SK-N-SH treated with all-trans-retinoic acid at 6 μM for 48 hours (cell line): ENCODE data around the gene VPS13C.
A peak's percentile ranks its signal among the peaks of the same experiment; 100 is the strongest.

Source experiments
- ATAC-seq: fragments of 200-7000 bp; cut with Tn5 transposase; 3 replicates; pipeline ENCODE4 v1.9.1; 2020; ENCODE audit warnings: mild to moderate bottlenecking, moderate library complexity
- ARNTL ChIP-seq: fragments of 450-650 bp; formaldehyde crosslinking; IDR thresholded peaks from 2 replicates; pipeline ENCODE4 v1.5.0; 2020; ENCODE audit warnings: low read depth, mild to moderate bottlenecking, moderate library complexity, borderline replicate concordance
- BACH2 ChIP-seq: fragments of 250-450 bp; sonication (Bioruptor Pico); IDR thresholded peaks from 2 replicates; pipeline ENCODE4 v1.9.0; 2021; ENCODE audit warnings: mild to moderate bottlenecking, borderline replicate concordance
- CSDC2 ChIP-seq: fragments of 250-450 bp; sonication (Bioruptor Pico); IDR thresholded peaks from 2 replicates; pipeline ENCODE4 v1.5.0; 2020; ENCODE audit warnings: mild to moderate bottlenecking, moderate library complexity
- CSRNP3 ChIP-seq: fragments of 250-450 bp; sonication (Bioruptor Pico); IDR thresholded peaks from 2 replicates; pipeline ENCODE4 v1.5.1; 2021; ENCODE audit warnings: mild to moderate bottlenecking, moderate library complexity
- GLIS3 ChIP-seq: fragments of 250-450 bp; sonication (Bioruptor Pico); IDR thresholded peaks from 2 replicates; pipeline ENCODE4 v1.5.0; 2020; ENCODE audit warnings: mild to moderate bottlenecking, moderate library complexity
- ISL1 ChIP-seq: fragments of 250-450 bp; sonication (Bioruptor Pico); IDR thresholded peaks from 2 replicates; pipeline ENCODE4 v2.1.2; 2022; ENCODE audit warnings: mild to moderate bottlenecking, moderate library complexity
- OSR1 ChIP-seq: fragments of 250-450 bp; sonication (Bioruptor Pico); IDR thresholded peaks from 2 replicates; pipeline ENCODE4 v1.8.0; 2022; ENCODE audit warnings: moderate library complexity, mild to moderate bottlenecking, inconsistent platforms
- POU6F1 ChIP-seq: fragments of 250-450 bp; sonication (Bioruptor Pico); IDR thresholded peaks from 2 replicates; pipeline ENCODE4 v1.8.0; 2021; ENCODE audit warnings: low read depth, mild to moderate bottlenecking, moderate library complexity, borderline replicate concordance
- PPARA ChIP-seq: fragments of 250-450 bp; sonication (Bioruptor Pico); IDR thresholded peaks from 2 replicates; pipeline ENCODE4 v1.5.0; 2020; ENCODE audit warnings: mild to moderate bottlenecking, borderline replicate concordance
- RARB ChIP-seq: fragments of 250-450 bp; sonication (Bioruptor Pico); IDR thresholded peaks from 2 replicates; pipeline ENCODE4 v1.8.0; 2021; ENCODE audit warnings: mild to moderate bottlenecking, moderate library complexity
- SNAI2 ChIP-seq: fragments of 250-450 bp; sonication (Bioruptor Pico); IDR thresholded peaks from 2 replicates; pipeline ENCODE4 v1.5.0; 2020; ENCODE audit warnings: mild to moderate bottlenecking, moderate library complexity
- TCF4 ChIP-seq: fragments of 250-450 bp; sonication (Bioruptor Pico); IDR thresholded peaks from 2 replicates; pipeline ENCODE4 v1.8.0; 2021; ENCODE audit warnings: mild to moderate bottlenecking, moderate library complexity, borderline replicate concordance
- ZC3H10 ChIP-seq: fragments of 250-450 bp; sonication (Bioruptor Pico); IDR thresholded peaks from 2 replicates; pipeline ENCODE4 v1.5.1; 2021; ENCODE audit warnings: mild to moderate bottlenecking, moderate library complexity
- ZFP3 ChIP-seq: fragments of 250-450 bp; sonication (Bioruptor Pico); IDR thresholded peaks from 2 replicates; pipeline ENCODE4 v1.5.0; 2020; ENCODE audit warnings: mild to moderate bottlenecking, moderate library complexity
- ZFP30 ChIP-seq: fragments of 450-650 bp; formaldehyde crosslinking; IDR thresholded peaks from 2 replicates; pipeline ENCODE4 v1.5.0; 2022; ENCODE audit warnings: mild to moderate bottlenecking, moderate library complexity
- ZNF565 ChIP-seq: fragments of 450-650 bp; formaldehyde crosslinking; conservative IDR thresholded peaks from 2 replicates; pipeline ENCODE4 v1.5.0; 2020; ENCODE audit warnings: low read depth, mild to moderate bottlenecking, moderate library complexity
- ZNF70 ChIP-seq: fragments of 450-650 bp; formaldehyde crosslinking; IDR thresholded peaks from 2 replicates; pipeline ENCODE4 v1.5.0; 2020; ENCODE audit warnings: mild to moderate bottlenecking, moderate library complexity
- ZNF8 ChIP-seq: fragments of 450-650 bp; formaldehyde crosslinking; IDR thresholded peaks from 2 replicates; pipeline ENCODE4 v1.5.0; 2020; ENCODE audit warnings: mild to moderate bottlenecking, moderate library complexity
- TF ChIP-seq, protein P1 (sequence below): fragments of 250-450 bp; sonication (Bioruptor Pico); IDR thresholded peaks from 2 replicates; pipeline ENCODE4 v1.5.1; 2020; ENCODE audit warnings: low read depth, mild to moderate bottlenecking, moderate library complexity
- TF ChIP-seq, protein P2 (sequence below): fragments of 250-450 bp; sonication (Bioruptor Pico); IDR thresholded peaks from 2 replicates; pipeline ENCODE4 v1.8.0; 2020; ENCODE audit warnings: mild to moderate bottlenecking, moderate library complexity, borderline replicate concordance
- TF ChIP-seq, protein P3 (sequence below): fragments of 250-450 bp; sonication (Bioruptor Pico); IDR thresholded peaks from 2 replicates; pipeline ENCODE4 v1.5.0; 2020; ENCODE audit warnings: mild to moderate bottlenecking, moderate library complexity

The VPS13C gene

GRCh38 chr15:62060113-62060895, at the start of gene VPS13C:
VPS13C (minus strand) TSS chr15:62060447; CDS start chr15:62060374, 73 bp downstream.
- peak; percentile 94 for ATAC-seq
- 0 out of 2 replicates have a peak, but pooled peaks have one; percentile 2 for TF ChIP-seq SNAI2
- no peak for TF ChIP-seq CSRNP3 (CRISPR knock-in tag)
- 0 out of 2 replicates have a peak, but pooled peaks have one; percentile 23 for TF ChIP-seq ZFP3 (CRISPR knock-in tag)
- TF ChIP-seq, all 23 proteins: peak for 2

DNA sequence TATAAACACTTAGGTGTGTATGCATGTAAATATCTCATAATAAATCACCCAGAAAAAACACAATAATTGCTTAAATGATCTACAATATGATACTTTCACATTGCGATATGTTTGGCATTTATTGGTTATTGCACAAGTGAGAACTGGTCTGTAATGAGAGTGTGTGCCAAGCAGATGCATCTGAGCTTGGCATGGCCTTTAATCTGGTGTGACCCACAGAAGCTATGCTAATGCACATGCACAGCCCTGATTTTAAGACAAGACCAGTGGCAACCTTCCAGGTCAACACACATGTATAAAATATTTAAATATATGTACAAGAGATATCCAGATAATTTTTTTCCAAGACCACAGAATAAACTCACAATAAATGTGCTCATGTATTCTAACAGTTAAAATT, 49.2 kb upstream of the VPS13C start:
- ATAC-seq, result no peak
- no peak for TF ChIP-seq ZNF8 (CRISPR knock-in tag)
- no peak for TF ChIP-seq ISL1 (CRISPR knock-in tag)
- TF ChIP-seq PPARA (CRISPR knock-in tag), result no peak
- TF ChIP-seq, protein P1, sequence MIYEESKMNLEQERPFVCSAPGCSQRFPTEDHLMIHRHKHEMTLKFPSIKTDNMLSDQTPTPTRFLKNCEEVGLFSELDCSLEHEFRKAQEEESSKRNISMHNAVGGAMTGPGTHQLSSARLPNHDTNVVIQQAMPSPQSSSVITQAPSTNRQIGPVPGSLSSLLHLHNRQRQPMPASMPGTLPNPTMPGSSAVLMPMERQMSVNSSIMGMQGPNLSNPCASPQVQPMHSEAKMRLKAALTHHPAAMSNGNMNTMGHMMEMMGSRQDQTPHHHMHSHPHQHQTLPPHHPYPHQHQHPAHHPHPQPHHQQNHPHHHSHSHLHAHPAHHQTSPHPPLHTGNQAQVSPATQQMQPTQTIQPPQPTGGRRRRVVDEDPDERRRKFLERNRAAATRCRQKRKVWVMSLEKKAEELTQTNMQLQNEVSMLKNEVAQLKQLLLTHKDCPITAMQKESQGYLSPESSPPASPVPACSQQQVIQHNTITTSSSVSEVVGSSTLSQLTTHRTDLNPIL (CRISPR knock-in tag), result no peak
- TF ChIP-seq ZFP30 (CRISPR knock-in tag), result no peak
- no peak for TF ChIP-seq RARB (CRISPR knock-in tag)
- TF ChIP-seq GLIS3 (CRISPR knock-in tag), result no peak
- no peak for TF ChIP-seq CSRNP3 (CRISPR knock-in tag)
- TF ChIP-seq, protein P2, sequence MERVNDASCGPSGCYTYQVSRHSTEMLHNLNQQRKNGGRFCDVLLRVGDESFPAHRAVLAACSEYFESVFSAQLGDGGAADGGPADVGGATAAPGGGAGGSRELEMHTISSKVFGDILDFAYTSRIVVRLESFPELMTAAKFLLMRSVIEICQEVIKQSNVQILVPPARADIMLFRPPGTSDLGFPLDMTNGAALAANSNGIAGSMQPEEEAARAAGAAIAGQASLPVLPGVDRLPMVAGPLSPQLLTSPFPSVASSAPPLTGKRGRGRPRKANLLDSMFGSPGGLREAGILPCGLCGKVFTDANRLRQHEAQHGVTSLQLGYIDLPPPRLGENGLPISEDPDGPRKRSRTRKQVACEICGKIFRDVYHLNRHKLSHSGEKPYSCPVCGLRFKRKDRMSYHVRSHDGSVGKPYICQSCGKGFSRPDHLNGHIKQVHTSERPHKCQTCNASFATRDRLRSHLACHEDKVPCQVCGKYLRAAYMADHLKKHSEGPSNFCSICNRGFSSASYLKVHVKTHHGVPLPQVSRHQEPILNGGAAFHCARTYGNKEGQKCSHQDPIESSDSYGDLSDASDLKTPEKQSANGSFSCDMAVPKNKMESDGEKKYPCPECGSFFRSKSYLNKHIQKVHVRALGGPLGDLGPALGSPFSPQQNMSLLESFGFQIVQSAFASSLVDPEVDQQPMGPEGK, result no peak
- no peak for TF ChIP-seq ZNF565 (CRISPR knock-in tag)
- TF ChIP-seq ARNTL, result no peak
- TF ChIP-seq SNAI2, result no peak
- TF ChIP-seq TCF4 (CRISPR knock-in tag), result no peak
- TF ChIP-seq POU6F1 (CRISPR knock-in tag), result no peak
- no peak for TF ChIP-seq OSR1 (CRISPR knock-in tag)
- no peak for TF ChIP-seq CSDC2 (CRISPR knock-in tag)
- no peak for TF ChIP-seq ZNF70 (CRISPR knock-in tag)
- TF ChIP-seq BACH2, result no peak
- TF ChIP-seq, protein P3, sequence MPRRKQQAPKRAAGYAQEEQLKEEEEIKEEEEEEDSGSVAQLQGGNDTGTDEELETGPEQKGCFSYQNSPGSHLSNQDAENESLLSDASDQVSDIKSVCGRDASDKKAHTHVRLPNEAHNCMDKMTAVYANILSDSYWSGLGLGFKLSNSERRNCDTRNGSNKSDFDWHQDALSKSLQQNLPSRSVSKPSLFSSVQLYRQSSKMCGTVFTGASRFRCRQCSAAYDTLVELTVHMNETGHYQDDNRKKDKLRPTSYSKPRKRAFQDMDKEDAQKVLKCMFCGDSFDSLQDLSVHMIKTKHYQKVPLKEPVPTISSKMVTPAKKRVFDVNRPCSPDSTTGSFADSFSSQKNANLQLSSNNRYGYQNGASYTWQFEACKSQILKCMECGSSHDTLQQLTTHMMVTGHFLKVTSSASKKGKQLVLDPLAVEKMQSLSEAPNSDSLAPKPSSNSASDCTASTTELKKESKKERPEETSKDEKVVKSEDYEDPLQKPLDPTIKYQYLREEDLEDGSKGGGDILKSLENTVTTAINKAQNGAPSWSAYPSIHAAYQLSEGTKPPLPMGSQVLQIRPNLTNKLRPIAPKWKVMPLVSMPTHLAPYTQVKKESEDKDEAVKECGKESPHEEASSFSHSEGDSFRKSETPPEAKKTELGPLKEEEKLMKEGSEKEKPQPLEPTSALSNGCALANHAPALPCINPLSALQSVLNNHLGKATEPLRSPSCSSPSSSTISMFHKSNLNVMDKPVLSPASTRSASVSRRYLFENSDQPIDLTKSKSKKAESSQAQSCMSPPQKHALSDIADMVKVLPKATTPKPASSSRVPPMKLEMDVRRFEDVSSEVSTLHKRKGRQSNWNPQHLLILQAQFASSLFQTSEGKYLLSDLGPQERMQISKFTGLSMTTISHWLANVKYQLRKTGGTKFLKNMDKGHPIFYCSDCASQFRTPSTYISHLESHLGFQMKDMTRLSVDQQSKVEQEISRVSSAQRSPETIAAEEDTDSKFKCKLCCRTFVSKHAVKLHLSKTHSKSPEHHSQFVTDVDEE (CRISPR knock-in tag), result no peak
- no peak for TF ChIP-seq ZC3H10 (CRISPR knock-in tag)
- TF ChIP-seq, all 23 proteins: peak for 0
